ENCODE measurements around the gene FLVCR1. TPM values are rescaled to one million over a fixed set of nuclear protein-coding genes. Genes with fewer than 3 reads are reported as not detected.

The FLVCR1 gene
- total and polyA plus RNA-seq, 2 donors (not counting 3 experiments of a cell fraction or from before 2014, with no cell fraction given), result 3.2 to 11.9 TPM

- H3K27ac ChIP-seq (ENCODE audit: insufficient read depth, low read depth, low read length), result no peak overlapping the region
- TF ChIP-seq MYC (IDR thresholded peaks at IDR 0.05; ENCODE audit: low read depth, low read length) (no peak), POLR2A (IDR thresholded peaks at IDR 0.05; ENCODE audit: low read depth, low read length) (no peak), GATA2 (IDR thresholded peaks at IDR 0.05; ENCODE audit: insufficient read depth, insufficient read length, low read depth, low read length) (no peak), JUN (IDR thresholded peaks at IDR 0.05; ENCODE audit: borderline replicate concordance, insufficient read depth, insufficient read length, low read depth) (no peak), CTCF (IDR thresholded peaks at IDR 0.05; ENCODE audit: extremely low read depth in 1 of 2, insufficient read depth in 1 of 2, low read depth in 1 of 2, low read length in 2 of 2) (no peak), MAX (IDR thresholded peaks at IDR 0.05; ENCODE audit: insufficient read depth, insufficient read length) (no peak), FOS (IDR thresholded peaks at IDR 0.05; ENCODE audit: borderline replicate concordance, insufficient read depth, low read length) (no peak), POLR2AphosphoS5 (IDR thresholded peaks at IDR 0.05; ENCODE audit: insufficient read depth, low read depth, low read length) (no peak)
- intact Hi-C loops (cut with micrococcal nuclease) (no loop called here), dilution Hi-C loops (cut with MboI; ENCODE audit: extremely low pct_ligation_motif_present, low sequenced_read_pairs) (no loop called here)
- no peaks in the 10 kb centered on the region for H3K27me3 ChIP-seq (ENCODE audit: control insufficient read depth in 2 of 2, insufficient read depth in 2 of 2, low read length in 2 of 2)
- DNase-seq (ENCODE audit: low read depth, low spot score) (no peak), FAIRE-seq (no peak)
- POLR2A ChIA-PET, result no interaction called here
- H3K4me1 ChIP-seq (ENCODE audit: control insufficient read depth, extremely low read depth, insufficient read depth, low read length), result no peaks in the 10 kb centered on the region
- H3K9ac ChIP-seq (replicated peaks; ENCODE audit: extremely low read depth, insufficient read depth, low read length), result no peak overlapping the region
- no peaks in the 10 kb centered on the region for H4K20me1 ChIP-seq (replicated peaks; ENCODE audit: control insufficient read depth, extremely low read depth, insufficient read depth, low read length)
- BruUV-seq (replicated peaks), result no TSS peak
- peaks cover 0 to 4% of the 10 kb centered on the region in 2 experiments for H3K36me3 ChIP-seq (ENCODE audit: control insufficient read depth in 2 of 2, extremely low read depth in 1 of 2, insufficient read depth in 2 of 2, low read length in 2 of 2)
- no peak overlapping the region for H3K4me3 ChIP-seq (replicated peaks in 1 of 3; ENCODE audit: insufficient read depth in 1 of 3, low read depth in 1 of 3, low read length in 3 of 3)
- no peaks in the 10 kb centered on the region for H3K9me3 ChIP-seq (replicated peaks; ENCODE audit: control insufficient read depth, insufficient read depth, low read length)
- no peak overlapping the region for H3K4me2 ChIP-seq (ENCODE audit: insufficient read depth, low read length)
- no peaks in the 10 kb centered on the region for H3K79me2 ChIP-seq (ENCODE audit: control insufficient read depth, insufficient read depth, low read length)
- H3K9me1 ChIP-seq (replicated peaks; ENCODE audit: control insufficient read depth, extremely low read depth, insufficient read depth, low read length), result no peaks in the 10 kb centered on the region
- H2AFZ ChIP-seq (ENCODE audit: low read depth, low read length), result no peak overlapping the region
- CTCF ChIA-PET, result interaction anchor here (0.7 kb wide), 1 partner anchor 12 kb away, joined by 3 read pairs; no protein-coding TSS in a partner anchor
Observed at GRCh38 chr1:212878418-212878817, 20.3 kb downstream of the FLVCR1 start.
